HEK293 (cell line): ENCODE data around the gene CXCL12.
A peak's percentile ranks its signal among the peaks of the same experiment; 100 is the strongest.

Source experiments
- CTCF ChIA-PET: fragments of 350-600 bp; formaldehyde crosslinking; extraction: SDS; loops from one replicate; lab custom pipeline; 2021; ENCODE audit warnings: antibody characterized with exemption; lab: Yijun Ruan, JAX
- POLR2A ChIA-PET: fragments of 300-600 bp; formaldehyde crosslinking; extraction: SDS; loops from one replicate; lab custom pipeline; 2020; ENCODE audit warnings: antibody characterized with exemption, inconsistent platforms; lab: Yijun Ruan, JAX
- H3K27ac ChIP-seq: fragments of 200-500 bp; sonication (Bioruptor generic); 2 replicates; pipeline ENCODE4 v1.5.1; 2014; ENCODE audit warnings: low read depth, low read length, control low read depth, inconsistent platforms; ENCODE audit errors: extremely low read depth
- H3K36me3 ChIP-seq, 2 experiments: fragments of 200-500 bp in 1 of 2; sonication (Bioruptor generic) in 1 of 2; 1 replicate in 1 of 2; 2 replicates in 1 of 2; pipeline ENCODE4 v1.5.1; 2014 to 2017; ENCODE audit warnings: inconsistent platforms in 2 of 2, low read length in 2 of 2; ENCODE audit not compliant: control insufficient read depth in 2 of 2, insufficient read depth in 1 of 2
- H3K4me1 ChIP-seq: fragments of 200-500 bp; sonication (Bioruptor generic); 2 replicates; pipeline ENCODE4 v1.5.1; 2014; ENCODE audit warnings: mild to moderate bottlenecking, low read length, inconsistent platforms; ENCODE audit not compliant: control insufficient read depth, insufficient read depth
- H3K4me3 ChIP-seq: 2 replicates; pipeline ENCODE4 v1.5.1; 2011; ENCODE audit warnings: low read depth, mild to moderate bottlenecking, control low read depth, low read length, moderate library complexity
- H3K9me3 ChIP-seq: fragments of 200-500 bp; sonication (Bioruptor generic); 2 replicates; pipeline ENCODE4 v1.5.1; 2014; ENCODE audit warnings: low read depth, low read length, inconsistent platforms; ENCODE audit not compliant: control insufficient read depth, insufficient read depth
- EGR2 ChIP-seq: fragments of 450-650 bp; formaldehyde crosslinking; IDR thresholded peaks from 2 replicates; pipeline ENCODE4 v1.5.1; 2016; ENCODE audit warnings: low read depth, missing biosample characterization, missing genetic modification characterization
- HOXC10 ChIP-seq: sonication (generic); formaldehyde crosslinking; IDR thresholded peaks from 2 replicates; pipeline ENCODE4 v1.8.1; 2023; ENCODE audit warnings: mild to moderate bottlenecking, missing genetic modification reagents
- KLF17 ChIP-seq: fragments of 450-650 bp; formaldehyde crosslinking; IDR thresholded peaks from 2 replicates; pipeline ENCODE4 v1.5.1; 2016; ENCODE audit warnings: missing biosample characterization, missing genetic modification characterization
- SP3 ChIP-seq: fragments of 450-650 bp; formaldehyde crosslinking; IDR thresholded peaks from 2 replicates; pipeline ENCODE4 v1.5.1; 2016; ENCODE audit warnings: missing biosample characterization, missing genetic modification characterization
- SP7 ChIP-seq: fragments of 450-650 bp; formaldehyde crosslinking; IDR thresholded peaks from 2 replicates; pipeline ENCODE4 v1.5.1; 2016; ENCODE audit warnings: missing biosample characterization, missing genetic modification characterization
- ZFHX2 ChIP-seq: fragments of 450-650 bp; formaldehyde crosslinking; conservative IDR thresholded peaks from 2 replicates; pipeline ENCODE4 v1.5.1; 2016; ENCODE audit warnings: missing biosample characterization, missing genetic modification characterization
- ZNF114 ChIP-seq: fragments of 450-650 bp; formaldehyde crosslinking; IDR thresholded peaks from 2 replicates; pipeline ENCODE4 v1.5.0; 2017; ENCODE audit warnings: missing biosample characterization, missing genetic modification characterization
- ZNF132 ChIP-seq: fragments of 450-650 bp; formaldehyde crosslinking; IDR thresholded peaks from 2 replicates; pipeline ENCODE4 v1.5.1; 2017; ENCODE audit warnings: missing biosample characterization, missing genetic modification characterization, borderline replicate concordance
- ZNF473 ChIP-seq: fragments of 450-650 bp; formaldehyde crosslinking; IDR thresholded peaks from 2 replicates; pipeline ENCODE4 v1.5.1; 2017; ENCODE audit warnings: missing biosample characterization, missing genetic modification characterization
- ZNF501 ChIP-seq: fragments of 450-650 bp; formaldehyde crosslinking; IDR thresholded peaks from 2 replicates; pipeline ENCODE4 v1.5.1; 2016; ENCODE audit warnings: missing biosample characterization, missing genetic modification characterization
- ZNF560 ChIP-seq: fragments of 450-650 bp; formaldehyde crosslinking; IDR thresholded peaks from 2 replicates; pipeline ENCODE4 v1.5.1; 2017; ENCODE audit warnings: missing biosample characterization, missing genetic modification characterization, borderline replicate concordance
- ZNF585B ChIP-seq: fragments of 450-650 bp; formaldehyde crosslinking; IDR thresholded peaks from 2 replicates; pipeline ENCODE4 v1.5.1; 2016; ENCODE audit warnings: missing biosample characterization, missing genetic modification characterization
- ZNF768 ChIP-seq: fragments of 450-650 bp; formaldehyde crosslinking; IDR thresholded peaks from 2 replicates; pipeline ENCODE4 v1.5.1; 2018; ENCODE audit warnings: missing biosample characterization, mild to moderate bottlenecking, missing genetic modification characterization
- ZSCAN5A ChIP-seq: fragments of 450-650 bp; formaldehyde crosslinking; IDR thresholded peaks from 2 replicates; pipeline ENCODE4 v1.5.1; 2016; ENCODE audit warnings: missing biosample characterization, missing genetic modification characterization
- TF ChIP-seq, protein P1 (sequence below): fragments of 450-650 bp; formaldehyde crosslinking; IDR thresholded peaks from 2 replicates; pipeline ENCODE4 v1.5.1; 2016; ENCODE audit warnings: missing biosample characterization, missing genetic modification characterization
- TF ChIP-seq, protein P2 (sequence below): fragments of 450-650 bp; formaldehyde crosslinking; IDR thresholded peaks from 2 replicates; pipeline ENCODE4 v1.5.1; 2016; ENCODE audit warnings: missing biosample characterization, missing genetic modification characterization
- TF ChIP-seq, protein P3 (sequence below): sonication (generic); formaldehyde crosslinking; IDR thresholded peaks from 2 replicates; pipeline ENCODE4 v1.8.1; 2022; ENCODE audit warnings: mild to moderate bottlenecking, moderate library complexity, missing genetic modification reagents
- TF ChIP-seq, protein P4 (sequence below): fragments of 450-650 bp; formaldehyde crosslinking; IDR thresholded peaks from 2 replicates; pipeline ENCODE4 v1.5.1; 2017; ENCODE audit warnings: missing biosample characterization, missing genetic modification characterization

Gene CXCL12

GRCh38 chr10:44385026-44385695 lies at the start of gene CXCL12:
CXCL12 (minus strand) TSS chr10:44385097; CDS start chr10:44385005, 92 bp downstream.
- Histone ChIP-seq H3K36me3 (no peaks in the 10 kb centered on the region), H3K9me3 (no peaks in the 10 kb centered on the region)
- TF ChIP-seq HOXC10 (CRISPR knock-in tag) (no peak), ZSCAN5A (tag by site-specific recombination) (no peak), SP3 (no peak), ZNF132 (tag by site-specific recombination) (no peak), KLF17 (tag by site-specific recombination) (no peak), ZNF585B (no peak)
- TF ChIP-seq, protein P1, sequence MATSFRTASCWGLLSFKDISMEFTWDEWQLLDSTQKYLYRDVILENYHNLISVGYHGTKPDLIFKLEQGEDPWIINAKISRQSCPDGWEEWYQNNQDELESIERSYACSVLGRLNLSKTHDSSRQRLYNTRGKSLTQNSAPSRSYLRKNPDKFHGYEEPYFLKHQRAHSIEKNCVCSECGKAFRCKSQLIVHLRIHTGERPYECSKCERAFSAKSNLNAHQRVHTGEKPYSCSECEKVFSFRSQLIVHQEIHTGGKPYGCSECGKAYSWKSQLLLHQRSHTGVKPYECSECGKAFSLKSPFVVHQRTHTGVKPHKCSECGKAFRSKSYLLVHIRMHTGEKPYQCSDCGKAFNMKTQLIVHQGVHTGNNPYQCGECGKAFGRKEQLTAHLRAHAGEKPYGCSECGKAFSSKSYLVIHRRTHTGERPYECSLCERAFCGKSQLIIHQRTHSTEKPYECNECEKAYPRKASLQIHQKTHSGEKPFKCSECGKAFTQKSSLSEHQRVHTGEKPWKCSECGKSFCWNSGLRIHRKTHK (tag by site-specific recombination) = no peak
- TF ChIP-seq, protein P2, sequence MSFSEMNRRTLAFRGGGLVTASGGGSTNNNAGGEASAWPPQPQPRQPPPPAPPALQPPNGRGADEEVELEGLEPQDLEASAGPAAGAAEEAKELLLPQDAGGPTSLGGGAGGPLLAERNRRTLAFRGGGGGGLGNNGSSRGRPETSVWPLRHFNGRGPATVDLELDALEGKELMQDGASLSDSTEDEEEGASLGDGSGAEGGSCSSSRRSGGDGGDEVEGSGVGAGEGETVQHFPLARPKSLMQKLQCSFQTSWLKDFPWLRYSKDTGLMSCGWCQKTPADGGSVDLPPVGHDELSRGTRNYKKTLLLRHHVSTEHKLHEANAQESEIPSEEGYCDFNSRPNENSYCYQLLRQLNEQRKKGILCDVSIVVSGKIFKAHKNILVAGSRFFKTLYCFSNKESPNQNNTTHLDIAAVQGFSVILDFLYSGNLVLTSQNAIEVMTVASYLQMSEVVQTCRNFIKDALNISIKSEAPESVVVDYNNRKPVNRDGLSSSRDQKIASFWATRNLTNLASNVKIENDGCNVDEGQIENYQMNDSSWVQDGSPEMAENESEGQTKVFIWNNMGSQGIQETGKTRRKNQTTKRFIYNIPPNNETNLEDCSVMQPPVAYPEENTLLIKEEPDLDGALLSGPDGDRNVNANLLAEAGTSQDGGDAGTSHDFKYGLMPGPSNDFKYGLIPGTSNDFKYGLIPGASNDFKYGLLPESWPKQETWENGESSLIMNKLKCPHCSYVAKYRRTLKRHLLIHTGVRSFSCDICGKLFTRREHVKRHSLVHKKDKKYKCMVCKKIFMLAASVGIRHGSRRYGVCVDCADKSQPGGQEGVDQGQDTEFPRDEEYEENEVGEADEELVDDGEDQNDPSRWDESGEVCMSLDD (tag by site-specific recombination) = no peak
- TF ChIP-seq, all 188 proteins: peak for 0
- ChIA-PET CTCF (interaction anchor here (0.6 to 1.9 kb wide), 8 partner anchors 24 to 696 kb away, joined by 3 to 14 read pairs (median 4); no protein-coding TSS in a partner anchor), POLR2A (no interaction called here)
- H3K27ac ChIP-seq = no peak within 1 kb of the TSS; the same call in 1 of the 2 replicates
- H3K4me3 ChIP-seq = peak within 1 kb of the TSS; percentile 19
- H3K4me1 ChIP-seq = peaks cover 4% of the 10 kb centered on the region; the same call in 1 of the 2 replicates

- ChIA-PET CTCF (interaction anchor here (1.0 kb wide), 1 partner anchor 28 kb away, joined by 3 read pairs; no protein-coding TSS in a partner anchor), POLR2A (no interaction called here)
- Histone ChIP-seq H3K4me3 (no peak overlapping the region), H3K36me3 (no peaks in the 10 kb centered on the region), H3K9me3 (no peaks in the 10 kb centered on the region), H3K4me1 (no peaks in the 10 kb centered on the region), H3K27ac (no peak overlapping the region)
- TF ChIP-seq SP7 (no peak), ZFHX2 (tag by site-specific recombination) (no peak), ZNF768 (tag by site-specific recombination) (no peak), ZNF473 (tag by site-specific recombination) (no peak), EGR2 (tag by site-specific recombination) (no peak), SP3 (no peak), ZNF560 (tag by site-specific recombination) (no peak), ZNF114 (tag by site-specific recombination) (no peak), ZNF501 (tag by site-specific recombination) (no peak)
- TF ChIP-seq, protein P3, sequence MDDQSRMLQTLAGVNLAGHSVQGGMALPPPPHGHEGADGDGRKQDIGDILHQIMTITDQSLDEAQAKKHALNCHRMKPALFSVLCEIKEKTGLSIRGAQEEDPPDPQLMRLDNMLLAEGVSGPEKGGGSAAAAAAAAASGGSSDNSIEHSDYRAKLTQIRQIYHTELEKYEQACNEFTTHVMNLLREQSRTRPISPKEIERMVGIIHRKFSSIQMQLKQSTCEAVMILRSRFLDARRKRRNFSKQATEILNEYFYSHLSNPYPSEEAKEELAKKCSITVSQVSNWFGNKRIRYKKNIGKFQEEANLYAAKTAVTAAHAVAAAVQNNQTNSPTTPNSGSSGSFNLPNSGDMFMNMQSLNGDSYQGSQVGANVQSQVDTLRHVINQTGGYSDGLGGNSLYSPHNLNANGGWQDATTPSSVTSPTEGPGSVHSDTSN (CRISPR knock-in tag) = no peak
- TF ChIP-seq, protein P4, sequence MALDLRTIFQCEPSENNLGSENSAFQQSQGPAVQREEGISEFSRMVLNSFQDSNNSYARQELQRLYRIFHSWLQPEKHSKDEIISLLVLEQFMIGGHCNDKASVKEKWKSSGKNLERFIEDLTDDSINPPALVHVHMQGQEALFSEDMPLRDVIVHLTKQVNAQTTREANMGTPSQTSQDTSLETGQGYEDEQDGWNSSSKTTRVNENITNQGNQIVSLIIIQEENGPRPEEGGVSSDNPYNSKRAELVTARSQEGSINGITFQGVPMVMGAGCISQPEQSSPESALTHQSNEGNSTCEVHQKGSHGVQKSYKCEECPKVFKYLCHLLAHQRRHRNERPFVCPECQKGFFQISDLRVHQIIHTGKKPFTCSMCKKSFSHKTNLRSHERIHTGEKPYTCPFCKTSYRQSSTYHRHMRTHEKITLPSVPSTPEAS (tag by site-specific recombination) = no peak
These were observed 42.6 kb upstream of the CXCL12 start for GRCh38 chr10:44427479-44427878.
